Kidney epithelial cell (primary cell): Measurements from ENCODE around the gene GAS2L1. TPM values are rescaled to one million over a fixed set of nuclear protein-coding genes. Genes with fewer than 3 reads are reported as not detected.

Source experiments
- DNase-seq: peaks from one replicate; pipeline ENCODE4 v3.0.0-alpha.2; 2010; ENCODE audit warnings: low read depth
- H3K27me3 ChIP-seq: 2 replicates; pipeline ENCODE4 v1.6.0; 2011; ENCODE audit warnings: low read length; ENCODE audit not compliant: control insufficient read depth, insufficient read depth
- H3K36me3 ChIP-seq: 2 replicates; pipeline ENCODE4 v1.5.1; 2011; ENCODE audit warnings: low read length; ENCODE audit not compliant: control insufficient read depth, insufficient read depth
- H3K4me3 ChIP-seq: 2 replicates; pipeline ENCODE4 v1.5.1; 2011; ENCODE audit warnings: low read depth, mild to moderate bottlenecking, control low read depth, low read length
- CTCF ChIP-seq: IDR thresholded peaks from 2 replicates; pipeline ENCODE4 v1.5.1; 2011; ENCODE audit warnings: mild to moderate bottlenecking, moderate library complexity, low read length, control low read depth, inconsistent platforms; ENCODE audit not compliant: insufficient read depth, poor library complexity, severe bottlenecking
- total RNA-seq: library from RNA; depleted of rRNA; stranded (reverse); fragments of >200 nt; gene quantifications from 2 replicates; pipeline ENCODE4 v1.2.3, GENCODE V29; 2015

GAS2L1 gene
- total RNA-seq, 1 donor from 2014 or later = 8.9 TPM

DNA sequence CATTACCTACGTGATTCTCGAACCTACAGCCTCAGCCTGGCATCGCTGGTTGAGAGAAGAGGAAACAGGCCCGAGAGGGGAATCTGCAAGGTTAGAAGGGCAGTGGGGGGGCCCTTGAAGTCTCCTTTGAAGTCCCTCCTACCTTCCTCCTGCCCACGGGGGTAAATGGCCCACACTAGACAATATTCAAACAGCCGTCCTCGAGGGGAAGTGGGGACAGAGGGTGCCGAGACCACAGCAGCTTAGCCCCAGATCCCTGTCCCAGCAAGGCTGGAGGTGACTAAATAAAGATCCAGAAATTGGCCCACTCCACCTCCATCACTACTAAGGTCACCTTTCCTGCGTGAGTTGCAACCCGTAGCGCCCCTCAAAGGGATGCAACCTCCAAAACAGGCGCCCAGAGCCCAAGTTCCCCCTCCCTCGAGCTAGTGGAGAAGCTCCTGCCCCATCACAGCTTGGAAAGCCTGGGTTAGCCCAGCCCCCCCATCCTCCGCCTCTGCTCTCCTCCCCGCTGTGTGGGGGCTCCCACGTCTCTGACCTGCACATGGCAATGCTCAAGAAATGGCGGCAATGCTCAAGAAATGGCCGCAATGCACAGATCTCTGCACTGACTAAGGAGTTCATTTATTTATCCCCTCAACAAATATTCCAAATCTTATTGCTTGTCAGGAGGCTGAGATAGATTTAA is 9.8 kb downstream of the GAS2L1 start:
- DNase-seq = no peak
- Histone ChIP-seq H3K4me3 (no peak overlapping the region), H3K36me3 (no peaks in the 10 kb centered on the region), H3K27me3 (peaks cover 41% of the 10 kb centered on the region)
- no peak for TF ChIP-seq CTCF

GRCh38 chr22:29317827-29318454 is 11.5 kb downstream of the GAS2L1 start:
- Histone ChIP-seq H3K36me3 (no peaks in the 10 kb centered on the region), H3K4me3 (no peak overlapping the region), H3K27me3 (peaks cover 40% of the 10 kb centered on the region)
- DNase-seq = no peak
- TF ChIP-seq CTCF = no peak

DNA sequence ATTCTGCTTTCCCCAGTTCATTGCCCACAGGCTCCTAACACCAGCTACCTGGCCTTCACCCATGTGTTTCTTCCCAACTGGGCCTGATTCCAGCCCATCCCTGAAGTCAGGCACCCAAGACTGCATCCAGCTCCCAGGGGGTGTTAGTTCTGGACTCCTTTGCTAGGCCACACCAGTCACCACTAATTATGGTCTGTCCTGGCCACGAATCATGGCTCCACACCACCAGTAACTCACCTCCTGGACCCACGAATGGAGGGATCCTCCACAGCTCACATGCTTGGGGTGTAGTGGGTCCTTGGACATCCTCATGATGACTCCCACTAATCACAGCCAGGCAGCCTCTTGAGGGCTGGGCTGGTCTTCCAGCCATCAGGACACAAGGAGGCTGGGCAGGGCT is 12.6 kb downstream of the GAS2L1 start:
- no peak overlapping the region for H3K4me3 ChIP-seq
- H3K27me3 ChIP-seq = peaks cover 29% of the 10 kb centered on the region
- H3K36me3 ChIP-seq = no peaks in the 10 kb centered on the region
- TF ChIP-seq CTCF = no peak
- no peak for DNase-seq

- TF ChIP-seq CTCF = peak; percentile 3
- H3K4me3 ChIP-seq = no peak overlapping the region
Measured at GRCh38 chr22:29320546-29320945, 14.1 kb downstream of the GAS2L1 start.

GRCh38 chr22:29323641-29324040 is 17.2 kb downstream of the GAS2L1 start:
- H3K4me3 ChIP-seq = no peak overlapping the region

More at GRCh38 chr22:29320546-29320945, 14.1 kb downstream of the GAS2L1 start:
- peaks cover 15% of the 10 kb centered on the region for H3K27me3 ChIP-seq
- H3K36me3 ChIP-seq = no peaks in the 10 kb centered on the region
- DNase-seq = no peak

More at GRCh38 chr22:29323641-29324040, 17.2 kb downstream of the GAS2L1 start:
- Histone ChIP-seq H3K36me3 (no peaks in the 10 kb centered on the region), H3K27me3 (no peaks in the 10 kb centered on the region)
- no peak for DNase-seq
- no peak for TF ChIP-seq CTCF
